ENCODE measurements around the gene SPINK4. TPM values are rescaled to one million over a fixed set of nuclear protein-coding genes. Genes with fewer than 3 reads are reported as not detected.

Gene SPINK4, protein sequence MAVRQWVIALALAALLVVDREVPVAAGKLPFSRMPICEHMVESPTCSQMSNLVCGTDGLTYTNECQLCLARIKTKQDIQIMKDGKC
- not detected for total RNA-seq
- total RNA-seq, result 0 reads per million in 2 donors

DNA sequence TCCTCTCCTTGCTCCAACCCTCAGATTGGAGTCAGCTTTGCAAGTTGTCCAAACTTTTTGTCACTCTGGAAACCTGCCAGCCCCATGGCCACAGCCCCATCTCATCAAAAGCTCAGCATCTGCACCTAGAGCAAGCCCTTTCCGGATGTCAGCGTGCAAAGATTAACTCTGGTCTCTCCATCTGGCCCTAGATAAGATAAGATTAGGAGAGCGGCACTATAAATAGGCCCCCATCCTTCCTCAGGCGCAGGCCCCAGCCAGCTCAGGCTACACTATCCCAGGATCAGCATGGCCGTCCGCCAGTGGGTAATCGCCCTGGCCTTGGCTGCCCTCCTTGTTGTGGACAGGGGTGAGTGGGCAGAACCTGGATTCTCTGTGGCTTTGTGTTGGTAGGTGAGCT is at the start of gene SPINK4:
SPINK4 (plus strand) TSS at position 247 of the 400 bp plus-strand sequence; CDS start at position 289, 42 bp downstream.
- Mint-ChIP-seq H3K4me3 (no peak within 1 kb of the TSS), H3K27me3 (peaks cover 23% of the 10 kb centered on the region), H3K36me3 (ENCODE audit: low read depth) (peaks cover 9% of the 10 kb centered on the region), H3K27ac (no peak within 1 kb of the TSS), H3K4me1 (peaks cover 2% of the 10 kb centered on the region)
- no peak for ATAC-seq
- H3K9me3 ChIP-seq (ENCODE audit: control insufficient read depth, low read length, poor library complexity, severe bottlenecking), result no peaks in the 10 kb centered on the region
- no peak for DNase-seq

DNA sequence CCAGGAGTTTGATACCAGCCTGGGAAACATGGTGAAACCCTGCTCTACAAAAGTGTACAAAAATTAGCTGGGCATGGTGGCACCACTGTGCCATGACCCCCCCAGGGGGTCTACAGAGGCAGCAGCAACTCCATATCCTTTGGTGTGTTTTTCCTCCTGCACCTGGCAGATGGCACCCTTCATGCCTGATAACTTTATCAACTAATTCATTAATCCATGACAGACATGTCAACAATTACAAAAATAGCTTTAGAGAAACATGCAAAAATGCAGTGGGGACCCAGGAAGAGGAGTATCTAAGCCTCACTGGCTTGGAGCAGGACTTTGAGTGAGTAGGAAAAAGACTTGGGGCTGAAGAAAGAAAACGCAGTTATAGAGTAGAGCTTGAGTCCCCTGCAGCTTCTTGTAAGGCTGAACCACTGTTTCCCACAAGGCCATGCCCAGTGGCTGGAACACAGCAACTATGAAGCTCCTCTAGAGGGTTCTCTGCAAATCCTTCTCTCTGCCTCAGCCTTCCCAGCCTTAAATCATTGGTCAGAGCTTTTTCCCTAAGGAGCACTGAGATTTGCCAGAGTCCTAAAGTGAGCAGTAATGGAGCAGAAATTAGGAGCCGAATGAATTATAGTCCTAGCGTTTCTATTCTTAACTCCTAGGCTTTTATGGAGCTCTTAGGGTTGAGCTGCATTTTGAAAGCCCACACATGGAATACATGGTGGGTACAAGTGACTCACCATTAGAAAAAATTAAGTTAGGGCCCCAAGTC is 47.3 kb upstream of the SPINK4 start:
- H3K4me1 Mint-ChIP-seq, result peaks cover 2% of the 10 kb centered on the region
- peaks cover 14% of the 10 kb centered on the region for H3K27me3 Mint-ChIP-seq
- no peak overlapping the region for H3K4me3 Mint-ChIP-seq
- DNase-seq (no peak), ATAC-seq (no peak)
- H3K27ac Mint-ChIP-seq, result no peak overlapping the region
- no peaks in the 10 kb centered on the region for H3K9me3 ChIP-seq (ENCODE audit: control insufficient read depth, low read length, poor library complexity, severe bottlenecking)
- H3K36me3 Mint-ChIP-seq (ENCODE audit: low read depth), result no peaks in the 10 kb centered on the region

DNA sequence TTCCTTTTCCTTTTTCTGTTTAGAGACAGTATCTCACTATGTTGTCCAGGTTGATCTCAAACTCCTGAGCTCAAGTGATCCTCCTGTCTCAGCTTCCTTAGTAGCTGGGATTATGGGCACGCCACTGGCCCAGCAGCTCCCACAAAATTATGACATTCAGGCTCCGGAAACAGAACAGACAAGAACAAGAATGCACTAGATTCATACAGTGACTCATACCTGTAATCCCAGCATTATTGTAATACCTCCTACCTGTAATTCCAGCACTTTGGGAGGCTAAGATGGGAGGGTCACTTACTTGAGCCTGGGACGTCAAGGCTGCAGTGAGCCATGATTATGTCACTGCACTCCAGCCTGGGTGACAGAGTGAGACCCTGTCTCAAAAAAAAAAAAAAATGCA is 46.1 kb upstream of the SPINK4 start:
- no peak for ATAC-seq
- Mint-ChIP-seq H3K36me3 (ENCODE audit: low read depth) (no peaks in the 10 kb centered on the region), H3K27ac (no peak overlapping the region), H3K4me1 (peaks cover 5% of the 10 kb centered on the region), H3K27me3 (peaks cover 3% of the 10 kb centered on the region), H3K4me3 (no peak overlapping the region)
- DNase-seq, result no peak
- H3K9me3 ChIP-seq (ENCODE audit: control insufficient read depth, low read length, poor library complexity, severe bottlenecking), result no peaks in the 10 kb centered on the region

DNA sequence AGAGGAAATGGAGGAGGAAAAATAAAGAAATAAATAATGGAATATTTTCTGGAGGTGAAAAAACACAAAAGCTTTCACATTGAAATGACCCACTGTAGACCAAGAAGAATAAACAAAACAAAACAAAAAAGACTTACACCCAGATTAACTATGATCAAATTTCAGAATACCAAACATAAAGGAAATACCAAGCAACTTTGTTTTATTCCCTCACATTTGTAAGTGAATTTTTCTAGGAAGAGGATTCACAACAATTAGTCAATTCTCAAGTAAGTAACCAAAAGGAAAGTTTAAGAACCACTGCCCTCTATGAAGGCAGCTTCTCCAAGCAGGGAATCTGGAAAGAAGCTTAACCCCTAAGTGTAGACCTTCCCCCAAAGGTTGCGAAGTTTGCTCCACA is 43.2 kb upstream of the SPINK4 start:
- H3K36me3 Mint-ChIP-seq (ENCODE audit: low read depth), result no peaks in the 10 kb centered on the region
- peaks cover 5% of the 10 kb centered on the region for H3K4me1 Mint-ChIP-seq
- DNase-seq (no peak), ATAC-seq (no peak)
- no peak overlapping the region for H3K27ac Mint-ChIP-seq
- H3K4me3 Mint-ChIP-seq, result no peak overlapping the region
- no peaks in the 10 kb centered on the region for H3K9me3 ChIP-seq (ENCODE audit: control insufficient read depth, low read length, poor library complexity, severe bottlenecking)
- H3K27me3 Mint-ChIP-seq, result no peaks in the 10 kb centered on the region

DNA sequence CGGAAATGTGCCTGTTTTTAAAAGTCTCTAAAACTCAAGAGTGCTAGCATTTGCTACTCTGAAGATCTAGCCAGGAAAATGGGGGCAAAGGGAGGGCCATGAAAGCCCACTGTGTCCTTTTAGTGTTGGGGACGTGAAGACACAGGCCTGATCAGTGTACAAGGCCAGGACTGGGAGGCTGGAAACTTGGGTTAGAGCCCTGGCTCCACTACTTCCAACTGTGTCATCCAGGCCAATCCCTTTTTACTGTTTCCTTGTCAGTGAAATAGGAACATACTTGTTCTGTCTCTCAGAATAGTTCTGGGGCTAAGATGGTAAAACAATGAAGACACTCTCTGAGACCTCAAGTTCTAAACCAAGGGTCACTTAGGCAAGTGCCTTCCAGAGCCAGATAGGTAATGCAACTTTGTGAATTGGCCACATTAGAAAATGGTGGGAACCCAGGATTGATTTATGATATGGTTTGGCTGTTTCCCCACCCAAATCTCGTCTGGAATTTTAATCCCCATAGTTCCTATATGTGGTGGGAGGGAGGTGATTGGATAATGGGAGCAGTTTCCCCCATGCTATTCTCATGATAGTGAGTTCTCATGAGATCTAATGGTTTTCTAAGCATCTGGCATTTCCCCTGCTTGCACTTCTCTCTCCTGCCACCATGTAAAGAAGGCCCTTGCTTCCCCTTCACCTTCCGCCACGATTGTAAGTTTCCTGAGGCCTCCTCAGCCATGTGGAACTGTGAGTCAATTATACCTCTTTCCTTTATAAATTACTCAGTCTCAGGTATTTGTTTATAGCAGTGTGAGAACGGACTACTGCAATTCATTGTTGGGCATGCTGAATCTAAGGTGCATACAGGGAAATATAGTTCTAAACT is 42.5 kb upstream of the SPINK4 start:
- no peaks in the 10 kb centered on the region for H3K9me3 ChIP-seq (ENCODE audit: control insufficient read depth, low read length, poor library complexity, severe bottlenecking)
- H3K36me3 Mint-ChIP-seq (ENCODE audit: low read depth), result no peaks in the 10 kb centered on the region
- peaks cover 8% of the 10 kb centered on the region for H3K4me1 Mint-ChIP-seq
- H3K4me3 Mint-ChIP-seq, result no peak overlapping the region
- no peak for DNase-seq
- no peaks in the 10 kb centered on the region for H3K27me3 Mint-ChIP-seq
- H3K27ac Mint-ChIP-seq, result no peak overlapping the region
- ATAC-seq, result no peak

DNA sequence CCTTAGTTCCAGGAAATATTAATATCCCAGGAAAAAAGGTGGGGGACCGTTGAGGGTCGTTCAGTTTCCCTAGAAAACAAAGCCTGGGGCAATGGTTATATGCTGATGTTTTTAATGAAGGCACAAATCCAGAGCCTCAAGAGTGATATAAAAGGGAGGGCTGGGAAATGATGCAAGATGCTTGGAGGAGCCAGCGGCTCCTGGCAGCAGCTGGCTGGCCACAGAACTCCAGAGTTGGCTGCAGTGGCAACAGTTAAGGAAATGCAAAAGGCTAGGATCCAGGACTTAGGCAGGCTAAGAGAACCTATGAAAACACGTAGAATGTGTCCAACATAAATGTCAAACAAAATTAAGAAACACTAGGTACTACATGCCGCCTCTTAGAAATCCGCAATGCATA is 41.8 kb upstream of the SPINK4 start:
- H3K27ac Mint-ChIP-seq, result no peak overlapping the region
- peaks cover 13% of the 10 kb centered on the region for H3K4me1 Mint-ChIP-seq
- ATAC-seq (no peak), DNase-seq (no peak)
- H3K36me3 Mint-ChIP-seq (ENCODE audit: low read depth), result no peaks in the 10 kb centered on the region
- H3K4me3 Mint-ChIP-seq, result no peak overlapping the region
- H3K9me3 ChIP-seq (ENCODE audit: control insufficient read depth, low read length, poor library complexity, severe bottlenecking), result no peaks in the 10 kb centered on the region
- H3K27me3 Mint-ChIP-seq, result peaks cover 5% of the 10 kb centered on the region

DNA sequence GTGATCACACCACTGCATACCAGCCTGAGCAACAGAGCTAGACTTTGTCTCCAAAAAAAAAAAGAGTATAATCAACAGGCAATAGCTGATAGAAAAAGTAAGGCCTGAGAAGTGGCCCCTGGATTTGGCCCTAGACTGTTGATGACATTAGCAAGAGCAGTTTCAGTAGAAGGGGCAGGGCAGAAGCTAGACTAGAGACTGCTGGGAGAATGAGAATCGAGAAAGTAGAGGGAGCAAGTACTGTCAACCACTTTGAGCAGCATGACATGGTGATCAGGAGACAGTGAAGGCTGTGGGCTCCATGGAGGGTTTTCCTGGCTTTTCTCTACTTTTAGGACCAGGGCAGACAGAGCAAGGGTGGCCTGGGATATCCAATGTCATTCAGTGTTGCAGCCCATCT is 37.9 kb upstream of the SPINK4 start:
- peak; percentile 14 for ATAC-seq
- no peak overlapping the region for H3K4me3 Mint-ChIP-seq
- peaks cover 22% of the 10 kb centered on the region for H3K27me3 Mint-ChIP-seq
- no peaks in the 10 kb centered on the region for H3K36me3 Mint-ChIP-seq (ENCODE audit: low read depth)
- peaks cover 13% of the 10 kb centered on the region for H3K4me1 Mint-ChIP-seq
- H3K9me3 ChIP-seq (ENCODE audit: control insufficient read depth, low read length, poor library complexity, severe bottlenecking), result no peaks in the 10 kb centered on the region
- peak overlapping the region; percentile 70 for H3K27ac Mint-ChIP-seq
- DNase-seq, result no peak

DNA sequence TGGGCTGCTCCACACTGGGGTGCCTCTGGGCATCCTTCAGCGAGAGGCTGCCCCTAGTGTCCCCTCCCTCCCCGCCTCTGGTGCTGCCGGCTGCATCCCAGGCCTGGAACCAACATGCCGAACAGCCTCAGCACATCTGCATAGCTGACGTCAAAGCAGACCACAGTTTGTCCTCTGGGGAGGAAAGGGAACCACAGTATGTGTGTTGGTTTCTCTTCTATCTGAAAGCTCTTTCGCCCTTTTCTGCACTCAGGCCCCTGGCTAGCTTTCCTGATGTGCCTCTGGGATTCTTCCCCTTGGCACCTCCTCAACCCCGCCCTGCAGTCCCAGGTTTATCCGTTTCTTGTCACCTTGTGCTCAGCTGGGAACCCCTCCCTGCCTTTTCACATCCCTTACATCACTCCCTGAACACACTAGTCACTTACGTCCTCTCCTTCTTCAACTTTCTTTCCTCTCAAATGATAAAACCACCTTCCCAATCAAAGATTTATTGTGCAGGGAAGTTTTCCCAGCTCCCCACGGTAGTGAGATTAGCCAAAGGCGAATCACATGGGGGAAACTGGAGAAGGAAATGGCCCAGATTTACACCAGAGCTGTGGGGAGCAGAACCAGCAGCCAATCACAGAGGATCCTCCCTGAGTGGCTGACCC is 37.3 kb upstream of the SPINK4 start:
- no peaks in the 10 kb centered on the region for H3K9me3 ChIP-seq (ENCODE audit: control insufficient read depth, low read length, poor library complexity, severe bottlenecking)
- peak overlapping the region; percentile 67 for H3K4me3 Mint-ChIP-seq
- peaks cover 13% of the 10 kb centered on the region for H3K4me1 Mint-ChIP-seq
- no peaks in the 10 kb centered on the region for H3K36me3 Mint-ChIP-seq (ENCODE audit: low read depth)
- peaks cover 24% of the 10 kb centered on the region for H3K27me3 Mint-ChIP-seq
- peak in 1 of 3 donors; percentile 14 for DNase-seq
- H3K27ac Mint-ChIP-seq, result peak overlapping the region; percentile 70
- ATAC-seq, result peak; percentile 96

DNA sequence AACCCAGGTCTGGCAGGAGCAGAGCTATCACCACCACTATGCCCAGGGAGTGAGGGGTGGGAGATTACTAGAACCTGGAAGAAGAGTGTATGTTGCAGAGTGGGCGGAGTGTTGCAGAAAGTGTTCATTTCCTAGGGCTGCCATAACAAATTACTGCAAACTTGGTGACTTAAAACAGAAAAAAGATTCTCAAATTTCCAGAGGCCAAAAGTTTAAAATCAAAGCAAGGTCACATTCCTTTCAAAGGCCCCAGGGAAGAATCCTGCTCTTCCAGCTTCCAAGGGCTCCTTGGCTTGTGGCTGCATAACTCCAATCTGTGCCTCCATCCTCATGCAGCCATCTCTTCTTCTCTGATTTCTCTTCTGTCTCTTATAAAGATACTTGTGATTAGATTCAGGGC is 30.6 kb upstream of the SPINK4 start:
- peaks cover under 1% of the 10 kb centered on the region for H3K4me1 Mint-ChIP-seq
- H3K27ac Mint-ChIP-seq, result no peak overlapping the region
- H3K9me3 ChIP-seq (ENCODE audit: control insufficient read depth, low read length, poor library complexity, severe bottlenecking), result no peaks in the 10 kb centered on the region
- ATAC-seq (no peak), DNase-seq (no peak)
- peaks cover 18% of the 10 kb centered on the region for H3K27me3 Mint-ChIP-seq
- H3K4me3 Mint-ChIP-seq, result no peak overlapping the region
- H3K36me3 Mint-ChIP-seq (ENCODE audit: low read depth), result no peaks in the 10 kb centered on the region

DNA sequence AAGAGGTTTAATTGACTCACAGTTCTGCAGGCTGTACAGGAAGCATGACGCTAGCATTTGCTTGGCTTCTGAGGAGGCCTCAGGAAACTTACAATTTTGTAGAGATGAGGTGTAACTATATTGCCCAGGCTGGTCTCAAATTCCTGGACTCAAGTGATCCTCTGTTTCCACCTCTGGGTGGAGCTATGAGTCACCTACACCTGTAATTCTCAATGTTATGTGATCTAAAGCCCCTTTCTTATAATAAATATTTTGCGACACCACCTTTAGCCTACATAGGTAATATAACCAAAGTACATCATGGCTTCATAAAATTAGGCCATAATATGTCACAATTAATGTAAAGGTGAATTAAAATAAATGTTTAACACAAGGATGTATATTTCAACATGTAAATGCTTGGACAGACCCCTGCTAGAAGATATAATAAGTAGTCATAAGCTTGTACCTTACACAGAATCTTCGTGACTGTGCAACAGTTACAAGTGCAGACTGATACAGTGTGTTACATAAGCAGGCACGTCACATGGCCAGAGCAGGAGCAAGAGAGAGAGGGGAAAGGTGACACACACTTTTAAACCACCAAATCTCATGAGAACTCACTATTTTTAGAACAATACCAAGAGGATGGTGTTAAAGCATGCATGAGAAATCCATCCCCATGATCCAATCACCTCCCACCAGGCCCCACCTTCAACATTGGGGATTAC is 29.8 kb upstream of the SPINK4 start:
- Mint-ChIP-seq H3K27ac (no peak overlapping the region), H3K27me3 (peaks cover 11% of the 10 kb centered on the region), H3K4me1 (peaks cover 3% of the 10 kb centered on the region), H3K4me3 (no peak overlapping the region), H3K36me3 (ENCODE audit: low read depth) (no peaks in the 10 kb centered on the region)
- ATAC-seq, result no peak
- no peaks in the 10 kb centered on the region for H3K9me3 ChIP-seq (ENCODE audit: control insufficient read depth, low read length, poor library complexity, severe bottlenecking)
- no peak for DNase-seq

DNA sequence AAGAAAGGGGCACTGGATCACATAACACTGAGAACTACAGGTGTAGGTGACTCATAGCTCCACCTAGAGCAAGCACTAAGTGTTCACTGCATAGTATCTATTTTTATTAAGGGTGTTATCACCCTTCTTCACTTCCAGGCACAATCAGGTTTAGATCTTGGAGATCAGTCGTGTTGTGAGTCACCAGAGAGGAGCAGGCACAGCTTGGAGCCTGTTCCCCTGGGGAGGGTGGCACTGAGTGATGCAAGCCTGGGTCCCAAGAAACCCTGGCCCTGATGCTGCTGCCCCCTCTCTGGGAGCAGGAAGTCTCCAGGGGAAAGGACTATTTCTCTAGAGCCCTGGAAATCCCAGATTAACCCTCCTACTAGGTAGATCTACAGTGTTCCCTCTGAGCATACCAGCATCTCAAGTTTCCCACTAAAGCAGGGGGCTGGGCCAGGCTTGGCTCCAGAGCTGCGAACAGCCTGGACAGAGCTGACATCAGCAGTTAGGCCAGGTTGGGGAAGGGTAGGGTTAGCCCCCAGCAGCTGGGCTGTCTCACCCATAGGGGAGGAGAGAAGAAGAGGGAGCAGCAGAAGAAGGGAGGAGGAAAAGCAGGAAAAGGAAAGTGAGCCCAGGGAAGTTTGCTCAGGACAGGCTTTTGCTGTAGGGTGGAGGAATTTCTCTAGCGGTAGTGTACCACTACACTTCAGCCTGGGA is 28.1 kb upstream of the SPINK4 start:
- H3K4me1 Mint-ChIP-seq, result peaks cover 3% of the 10 kb centered on the region

More for the DNA sequence above, 28.1 kb upstream of the SPINK4 start:
- H3K27me3 Mint-ChIP-seq, result peaks cover 8% of the 10 kb centered on the region
- H3K36me3 Mint-ChIP-seq (ENCODE audit: low read depth), result no peaks in the 10 kb centered on the region
- DNase-seq (no peak), ATAC-seq (no peak)
- no peak overlapping the region for H3K27ac Mint-ChIP-seq
- H3K4me3 Mint-ChIP-seq, result no peak overlapping the region
- no peaks in the 10 kb centered on the region for H3K9me3 ChIP-seq (ENCODE audit: control insufficient read depth, low read length, poor library complexity, severe bottlenecking)

Data from T-helper 17 cell (primary cell).